Measurements from ENCODE around the gene RSPH6A.

Gene RSPH6A

GRCh38 chr19:45779231-45780145, 35.6 kb downstream of the RSPH6A start:
- DNase-seq: peak; percentile 74

- DNase-seq: no peak
These were observed 37.0 kb downstream of the RSPH6A start for GRCh38 chr19:45778010-45778661.

GRCh38 chr19:45777395-45777961, 37.6 kb downstream of the RSPH6A start:
- DNase-seq: no peak

GRCh38 chr19:45774765-45775164, 40.3 kb downstream of the RSPH6A start:
- DNase-seq: no peak

GRCh38 chr19:45773384-45773783, 41.7 kb downstream of the RSPH6A start:
- no peak for DNase-seq

GRCh38 chr19:45772912-45773311, 42.2 kb downstream of the RSPH6A start:
- no peak for DNase-seq

- DNase-seq: no peak
These were observed 42.8 kb downstream of the RSPH6A start for GRCh38 chr19:45772130-45772840.

- no peak for DNase-seq
These were observed 43.7 kb downstream of the RSPH6A start for GRCh38 chr19:45771311-45771933.

- peak; percentile 93 for DNase-seq
These were observed 44.7 kb downstream of the RSPH6A start for GRCh38 chr19:45770192-45771101.

- DNase-seq: peak; percentile 58
These were observed 45.3 kb downstream of the RSPH6A start for GRCh38 chr19:45769821-45770191.

GRCh38 chr19:45768984-45769782, 45.9 kb downstream of the RSPH6A start, which contains the start of gene SIX5:
Gene SIX5 (minus strand): TSS chr19:45769252. CDS start chr19:45768844, 408 bp downstream.
- peak; percentile 75 for DNase-seq

GRCh38 chr19:45768655-45768983, 46.5 kb downstream of the RSPH6A start:
- DNase-seq: no peak

- DNase-seq: no peak
These were observed 47.0 kb downstream of the RSPH6A start for GRCh38 chr19:45767881-45768654.

GRCh38 chr19:45767410-45767880, 47.7 kb downstream of the RSPH6A start:
- DNase-seq: no peak

- no peak for DNase-seq
These were observed 48.2 kb downstream of the RSPH6A start for GRCh38 chr19:45766869-45767346.

GRCh38 chr19:45766296-45766868, 48.7 kb downstream of the RSPH6A start:
- no peak for DNase-seq

GRCh38 chr19:45765702-45766295, 49.3 kb downstream of the RSPH6A start:
- DNase-seq: no peak

GRCh38 chr19:45764945-45765701, 50.0 kb downstream of the RSPH6A start:
- no peak for DNase-seq
